Large intestine (tissue), 3 donors: ENCODE measurements around the gene MMP1. TPM values are rescaled to one million over a fixed set of nuclear protein-coding genes. Genes with fewer than 3 reads are reported as not detected.

ENCODE experiments used
- DNase-seq, 2 donors: peaks; one replicate each; pipeline versions ENCODE4 v3.0.0 to v3.0.0-alpha.2; 2013
- H3K27ac ChIP-seq: one replicate; pipeline ENCODE4 v1.5.1; 2013; ENCODE audit warnings: low read length
- H3K27me3 ChIP-seq: 2 replicates; pipeline ENCODE4 v1.6.1; 2013; ENCODE audit warnings: low read length; ENCODE audit not compliant: control insufficient read depth, insufficient read depth
- H3K36me3 ChIP-seq: 2 replicates; pipeline ENCODE4 v1.6.1; 2013; ENCODE audit warnings: low read length; ENCODE audit not compliant: control insufficient read depth, insufficient read depth
- H3K4me1 ChIP-seq: one replicate; pipeline ENCODE4 v1.6.1; 2013; ENCODE audit warnings: low read length; ENCODE audit not compliant: control insufficient read depth, insufficient read depth
- H3K4me3 ChIP-seq: one replicate; pipeline ENCODE4 v1.5.1; 2013; ENCODE audit warnings: low read length
- H3K9me3 ChIP-seq: one replicate; pipeline ENCODE4 v1.6.1; 2013; ENCODE audit warnings: mild to moderate bottlenecking, low read depth, low read length, moderate library complexity; ENCODE audit not compliant: control insufficient read depth
- WGBS: methylation state at CpG from one replicate; pipeline ENCODE4 v1.1.5; 2013; ENCODE audit warnings: low lambda C conversion rate; ENCODE audit not compliant: insufficient coverage; 5-methylcytosine and 5-hydroxymethylcytosine counted together
- polyA plus RNA-seq: library from polyadenylated mRNA; unstranded; fragments of 120-200 nt; gene quantifications from one replicate; pipeline ENCODE4 v1.2.1, GENCODE V29; 2013

MMP1 gene
- polyA plus RNA-seq, 1 donor = 5.5 TPM

DNA sequence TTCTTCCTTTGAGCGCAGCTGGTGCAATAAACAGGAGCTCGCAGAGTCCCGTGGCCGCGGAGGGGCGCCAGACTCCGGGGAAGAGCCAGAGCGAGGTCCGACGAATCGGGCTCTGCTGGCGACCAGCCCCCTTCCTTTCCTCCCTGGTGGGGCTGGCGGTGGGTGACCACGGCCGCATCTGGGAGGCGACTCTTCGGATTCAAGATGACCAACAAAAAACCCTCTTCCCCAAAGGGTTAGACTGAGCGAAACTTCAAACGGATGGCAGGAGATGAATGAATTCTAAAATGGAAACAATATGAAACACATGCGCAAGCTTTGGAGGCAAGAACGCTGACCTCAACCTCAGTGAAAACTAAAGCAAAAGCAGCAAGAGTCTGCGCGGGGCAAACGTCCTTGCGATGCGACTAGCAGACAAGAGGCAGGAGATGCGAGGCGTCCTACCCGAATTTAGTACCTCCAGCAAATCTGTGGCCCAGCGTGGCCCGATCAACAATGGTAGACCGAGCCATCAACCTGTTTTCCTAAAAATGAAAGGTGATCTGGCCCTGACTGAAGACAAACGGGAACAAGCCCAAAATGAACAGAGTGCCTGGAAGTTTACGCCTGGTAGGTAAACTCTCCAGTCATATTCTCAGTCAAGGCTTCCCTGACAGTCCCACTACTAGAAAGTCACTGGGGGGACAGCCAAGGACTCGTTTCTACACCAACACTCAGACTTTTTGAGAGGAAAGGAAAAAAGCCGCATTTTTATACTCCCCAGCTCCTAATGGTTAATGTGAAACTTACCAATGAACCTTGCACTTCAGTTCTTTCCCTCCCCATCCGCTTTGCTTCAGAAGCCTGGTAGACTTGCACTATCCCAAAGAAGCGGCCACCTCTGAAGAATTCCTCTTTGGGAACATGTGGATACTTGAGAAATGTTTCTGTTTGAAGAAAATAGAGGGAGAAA is 33.8 kb upstream of the MMP1 start:
- Histone ChIP-seq H3K9me3 (no peaks in the 10 kb centered on the region), H3K27ac (peak overlapping the region; percentile 77), H3K27me3 (no peaks in the 10 kb centered on the region), H3K4me1 (peaks cover 7% of the 10 kb centered on the region), H3K36me3 (no peaks in the 10 kb centered on the region), H3K4me3 (peak overlapping the region; percentile 51)
- 50% methylated on average over 1 of the region's 38 CpGs for WGBS
- peak; percentile 66 to 74 for DNase-seq

DNA sequence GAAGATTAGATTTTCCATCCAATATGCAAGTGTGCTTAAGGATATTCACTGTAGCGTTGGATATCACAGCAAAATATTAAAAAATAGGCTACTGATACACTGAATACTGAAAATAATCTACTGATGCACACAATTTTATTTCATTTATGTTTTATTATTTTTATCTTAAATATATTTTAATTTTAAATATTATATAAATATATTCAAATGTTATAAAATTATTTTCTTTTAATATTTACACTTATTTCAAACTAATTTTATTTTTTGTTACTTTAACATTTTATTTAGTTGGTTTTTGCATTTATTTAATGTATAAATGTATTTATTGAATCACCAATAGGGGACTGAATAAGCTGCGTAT is 33.1 kb upstream of the MMP1 start:
- DNase-seq = no peak
- Histone ChIP-seq H3K4me1 (peaks cover 7% of the 10 kb centered on the region), H3K9me3 (peaks cover 3% of the 10 kb centered on the region), H3K4me3 (peak overlapping the region; percentile 51), H3K36me3 (no peaks in the 10 kb centered on the region), H3K27me3 (no peaks in the 10 kb centered on the region), H3K27ac (no peak overlapping the region)
- no CpG with 5 or more reads among the region's 2 CpGs for WGBS

DNA sequence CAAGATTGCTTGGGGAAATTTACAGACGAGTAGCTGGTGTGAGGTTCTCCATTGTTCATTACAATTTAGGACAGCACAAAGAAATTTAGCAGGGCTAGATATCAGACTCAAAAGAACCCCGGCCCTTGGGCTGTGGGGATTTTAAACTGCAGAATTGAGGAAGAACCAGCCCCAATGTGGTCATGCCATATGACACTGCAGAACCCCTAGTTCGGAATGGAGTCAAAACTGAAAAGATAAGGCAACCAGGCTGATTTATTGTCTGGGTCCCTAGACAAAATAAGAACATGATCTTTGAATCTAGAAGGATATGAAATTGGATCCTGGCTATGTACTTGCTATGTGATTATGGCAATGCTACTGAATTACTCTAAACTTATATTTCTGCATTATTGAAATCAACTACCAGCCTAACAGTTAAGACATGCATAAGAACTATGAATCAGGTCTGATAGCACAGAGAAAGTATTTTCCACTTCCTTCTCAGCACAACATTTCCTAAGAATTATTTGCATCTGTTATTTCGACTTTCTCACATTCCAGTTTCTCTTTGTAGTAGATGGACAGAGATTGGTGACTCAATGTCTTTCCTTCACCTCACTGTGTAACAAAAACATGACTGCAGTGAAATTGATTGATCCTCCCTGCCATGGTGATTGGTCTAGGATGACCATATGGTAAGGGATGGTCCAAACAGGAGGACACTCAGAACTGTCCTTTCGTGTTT is 32.2 kb upstream of the MMP1 start:
- no peak for DNase-seq
- no CpG with 5 or more reads among the region's 5 CpGs for WGBS
- Histone ChIP-seq H3K27ac (no peak overlapping the region), H3K36me3 (no peaks in the 10 kb centered on the region), H3K9me3 (peaks cover 4% of the 10 kb centered on the region), H3K4me3 (no peak overlapping the region), H3K27me3 (no peaks in the 10 kb centered on the region), H3K4me1 (no peaks in the 10 kb centered on the region)

DNA sequence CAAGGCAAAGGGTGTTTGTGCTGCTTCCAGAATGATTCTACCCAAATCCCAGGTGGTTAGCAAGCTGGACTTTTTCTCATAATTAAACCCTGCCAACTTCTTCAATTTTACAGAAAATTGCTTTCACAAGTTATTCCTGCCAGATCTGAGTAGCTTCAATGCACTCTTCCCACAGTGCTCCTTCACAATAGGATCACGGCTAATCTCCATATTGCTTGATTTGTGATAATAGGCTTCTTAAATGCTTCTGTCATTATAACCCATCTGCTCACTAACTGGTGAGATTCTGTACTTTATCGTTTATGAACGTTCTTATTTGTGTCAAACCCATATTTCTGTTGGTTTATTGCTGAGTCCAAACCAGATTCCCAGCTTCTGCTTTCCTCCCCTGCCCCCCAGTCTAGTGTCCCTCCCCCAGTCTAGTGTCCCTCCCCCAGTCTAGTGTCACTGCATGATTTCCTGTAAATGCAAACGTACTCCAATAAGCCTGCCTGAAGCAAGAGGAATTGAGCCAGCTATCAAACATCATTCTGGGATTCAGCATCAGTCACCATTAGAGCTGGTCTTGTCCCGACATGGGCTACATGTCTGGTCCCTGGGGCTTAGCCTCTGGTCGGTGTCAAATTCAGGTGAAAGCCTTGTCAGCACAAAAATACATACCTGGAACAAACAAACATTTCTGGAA is 31.5 kb upstream of the MMP1 start:
- Histone ChIP-seq H3K4me1 (no peaks in the 10 kb centered on the region), H3K27ac (no peak overlapping the region), H3K27me3 (no peaks in the 10 kb centered on the region), H3K4me3 (no peak overlapping the region), H3K36me3 (no peaks in the 10 kb centered on the region), H3K9me3 (peaks cover 4% of the 10 kb centered on the region)
- DNase-seq = no peak
- WGBS = no CpG with 5 or more reads among the region's 6 CpGs

DNA sequence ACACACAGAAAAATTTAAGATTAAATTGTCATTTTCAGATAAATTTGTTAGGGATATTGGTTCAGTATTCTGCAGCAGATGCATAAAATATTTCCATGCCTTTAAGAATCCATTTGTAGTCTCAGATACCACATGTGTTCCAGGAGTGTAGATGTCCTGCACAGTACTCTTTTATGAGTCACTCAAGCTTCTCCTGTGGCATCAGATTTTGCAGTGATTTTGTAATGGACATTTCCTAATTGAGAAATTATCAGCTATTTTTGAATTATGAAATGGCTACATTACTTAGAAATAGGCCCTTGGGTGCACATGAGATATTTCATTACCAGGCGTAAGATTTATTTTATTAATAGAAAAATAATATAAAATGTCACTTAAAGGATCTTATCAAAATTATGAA is 26.6 kb upstream of the MMP1 start:
- Histone ChIP-seq H3K4me1 (no peaks in the 10 kb centered on the region), H3K27ac (no peak overlapping the region), H3K27me3 (no peaks in the 10 kb centered on the region), H3K36me3 (no peaks in the 10 kb centered on the region), H3K4me3 (no peak overlapping the region), H3K9me3 (peaks cover 4% of the 10 kb centered on the region)
- WGBS = no CpG with 5 or more reads among the region's 1 CpG
- DNase-seq = no peak

DNA sequence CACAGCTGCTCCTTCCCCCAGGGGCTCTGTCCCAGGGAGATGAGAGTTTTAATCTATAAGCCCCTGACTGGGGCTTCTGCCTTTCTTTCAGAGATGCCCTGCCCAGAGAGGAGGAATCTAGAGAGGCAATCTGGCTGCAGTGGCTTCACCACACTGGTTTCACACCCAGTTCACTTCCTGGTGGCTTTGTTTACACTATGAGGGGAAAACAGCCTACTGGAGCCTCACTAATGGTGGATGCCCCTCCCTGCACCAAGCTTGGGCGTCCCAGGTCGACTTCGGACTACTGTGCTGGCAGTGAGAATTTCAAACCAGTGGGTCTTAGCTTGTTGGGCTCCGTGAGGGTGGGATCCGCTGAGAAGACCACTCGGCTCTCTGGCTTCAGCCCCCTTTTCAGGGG is 21.5 kb upstream of the MMP1 start:
- WGBS = no CpG with 5 or more reads among the region's 6 CpGs
- Histone ChIP-seq H3K9me3 (no peaks in the 10 kb centered on the region), H3K4me1 (no peaks in the 10 kb centered on the region), H3K27me3 (no peaks in the 10 kb centered on the region), H3K36me3 (no peaks in the 10 kb centered on the region), H3K27ac (no peak overlapping the region), H3K4me3 (no peak overlapping the region)
- no peak for DNase-seq

DNA sequence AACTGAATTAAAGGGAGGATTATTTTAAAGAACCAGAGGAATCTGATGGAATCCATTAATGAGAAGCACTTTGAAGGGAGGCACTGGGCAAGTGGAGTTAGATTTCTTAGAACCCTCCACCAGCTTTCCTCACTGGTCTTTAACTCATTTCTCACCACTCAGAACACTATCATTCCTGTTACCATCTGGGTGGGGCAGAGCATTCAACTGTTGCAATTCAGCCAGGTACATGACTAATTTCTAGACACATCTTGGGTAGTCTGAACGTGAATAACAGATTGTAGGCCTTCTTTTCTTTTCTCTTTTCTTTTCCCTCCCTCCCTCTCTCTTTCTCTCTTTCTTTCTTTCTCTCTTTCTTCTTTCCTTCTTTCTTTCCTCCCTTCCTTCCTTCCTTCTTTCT is 15.5 kb upstream of the MMP1 start:
- Histone ChIP-seq H3K4me1 (no peaks in the 10 kb centered on the region), H3K4me3 (no peak overlapping the region), H3K9me3 (no peaks in the 10 kb centered on the region), H3K27ac (no peak overlapping the region), H3K27me3 (no peaks in the 10 kb centered on the region), H3K36me3 (no peaks in the 10 kb centered on the region)
- 92% methylated on average over 1 of the region's 1 CpG for WGBS
- no peak for DNase-seq

DNA sequence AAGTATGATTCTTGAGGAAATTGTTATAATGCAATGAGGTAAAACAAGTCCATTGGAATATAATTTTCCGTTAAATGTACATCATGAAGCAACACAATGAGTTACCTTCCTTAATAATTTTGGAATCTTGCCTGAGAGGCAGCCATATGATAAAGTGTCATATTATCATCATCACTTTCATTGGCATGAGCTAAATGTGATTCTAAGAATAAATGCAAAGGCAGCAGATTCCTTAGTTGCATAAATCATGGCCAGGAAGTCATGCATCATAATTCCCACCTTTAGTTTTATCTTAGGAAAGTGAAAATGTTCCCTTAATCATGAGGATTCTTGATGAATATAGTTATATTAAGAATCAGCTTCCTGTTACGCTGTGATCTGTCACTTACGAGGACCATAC is 14.2 kb upstream of the MMP1 start:
- Histone ChIP-seq H3K4me3 (no peak overlapping the region), H3K4me1 (no peaks in the 10 kb centered on the region), H3K9me3 (peaks cover 4% of the 10 kb centered on the region), H3K36me3 (no peaks in the 10 kb centered on the region), H3K27me3 (no peaks in the 10 kb centered on the region), H3K27ac (no peak overlapping the region)
- WGBS = 70% methylated on average over 2 of the region's 3 CpGs
- no peak for DNase-seq

DNA sequence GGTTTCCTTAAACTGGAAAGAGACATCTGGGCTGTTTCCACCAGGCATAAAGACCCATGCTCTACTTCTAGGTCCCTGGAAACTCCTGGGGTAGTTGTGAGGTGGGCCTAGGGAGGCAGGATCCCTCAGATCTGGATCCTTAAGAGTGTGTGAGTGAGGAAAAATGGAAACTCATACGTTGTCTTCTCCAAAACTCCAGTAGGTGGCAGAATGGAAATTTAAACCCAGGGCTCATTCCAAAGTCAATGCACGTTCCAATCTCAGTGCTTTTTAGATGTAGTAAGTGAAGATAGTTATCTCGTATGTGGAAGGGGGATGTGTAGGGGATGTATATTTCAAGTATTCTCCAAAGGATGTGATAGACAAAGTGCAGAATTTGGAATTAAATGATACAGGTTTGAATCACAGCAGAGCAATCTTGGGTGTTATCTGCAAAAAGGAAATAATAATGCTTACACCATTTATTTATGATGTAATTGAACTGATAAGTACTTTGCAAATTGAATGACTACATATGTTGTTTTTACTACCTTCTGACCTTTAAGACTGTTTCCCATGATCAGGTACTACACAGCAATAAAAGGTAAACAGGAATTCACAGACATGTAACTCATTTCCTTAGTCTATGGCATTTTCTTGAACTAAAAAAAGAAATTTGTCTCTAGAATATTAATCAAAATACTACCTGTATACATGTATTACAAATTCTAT is 13.1 kb upstream of the MMP1 start:
- Histone ChIP-seq H3K4me3 (no peak overlapping the region), H3K36me3 (no peaks in the 10 kb centered on the region), H3K27ac (peak overlapping the region; percentile 58), H3K9me3 (peaks cover 4% of the 10 kb centered on the region), H3K4me1 (no peaks in the 10 kb centered on the region), H3K27me3 (no peaks in the 10 kb centered on the region)
- peak in 1 of 2 donors; percentile 80 for DNase-seq
- 10% methylated on average over 2 of the region's 3 CpGs for WGBS

DNA sequence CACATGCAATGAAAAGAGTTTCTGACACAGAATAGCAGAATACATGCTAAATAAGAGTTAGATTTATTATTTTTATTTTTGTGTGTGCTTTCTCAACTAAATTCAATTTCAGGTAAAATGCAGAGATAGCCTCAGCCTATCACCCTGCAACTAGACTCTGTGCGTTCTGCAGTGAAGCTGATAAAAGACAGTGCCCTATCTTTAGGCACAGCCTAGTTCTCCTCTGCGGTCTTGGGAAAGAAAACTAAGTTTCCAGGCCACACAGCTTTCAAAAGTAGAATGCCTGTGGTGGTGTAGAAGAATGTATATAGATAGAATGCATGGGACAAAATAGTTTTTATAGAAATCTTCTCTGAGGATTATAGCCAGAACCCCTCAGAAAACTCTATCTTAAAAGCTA is 12.0 kb upstream of the MMP1 start:
- Histone ChIP-seq H3K4me1 (no peaks in the 10 kb centered on the region), H3K9me3 (peaks cover 4% of the 10 kb centered on the region), H3K27me3 (no peaks in the 10 kb centered on the region), H3K27ac (no peak overlapping the region), H3K36me3 (no peaks in the 10 kb centered on the region), H3K4me3 (no peak overlapping the region)
- WGBS = no CpG with 5 or more reads among the region's 2 CpGs
- DNase-seq = no peak
